Measurements from ENCODE around the gene CCDC28A. TPM values are rescaled to one million over a fixed set of nuclear protein-coding genes. Genes with fewer than 3 reads are reported as not detected.

Gene CCDC28A
- total RNA-seq, 4 donors from 2014 or later, result 4.6 to 8.4 (median 5.6) TPM

GRCh38 chr6:138782243-138782642 is 8.7 kb downstream of the CCDC28A start:
- Histone ChIP-seq H3K27ac (peak overlapping the region in 1 of 4 donors; percentile 4), H3K27me3 (no peaks in the 10 kb centered on the region), H3K4me1 (peaks cover 6 to 13% of the 10 kb centered on the region in 2 donors), H3K36me3 (peaks cover 0 to 52% of the 10 kb centered on the region in 2 donors), H3K4me3 (no peak overlapping the region), H3K9me3 (no peaks in the 10 kb centered on the region)
- TF ChIP-seq CTCF (IDR thresholded peaks at IDR 0.05 in 4 of 5, conservative IDR thresholded peaks at IDR 0.05 in 1 of 5), result no peak
- TF ChIP-seq POLR2A (IDR thresholded peaks at IDR 0.05), result no peak
- in situ Hi-C loops (cut with MboI; ENCODE audit: low sequenced_read_pairs in 4 of 4), result no loop called here
- DNase-seq, result no peak
- intact Hi-C loops (cut with DNase I; ENCODE audit: low total_unique reads), result no loop called here
- ATAC-seq, result no peak

- TF ChIP-seq CTCF (IDR thresholded peaks at IDR 0.05 in 4 of 5, conservative IDR thresholded peaks at IDR 0.05 in 1 of 5) (no peak), POLR2A (IDR thresholded peaks at IDR 0.05) (no peak)
- Histone ChIP-seq H3K9me3 (no peaks in the 10 kb centered on the region), H3K27ac (no peak overlapping the region), H3K27me3 (no peaks in the 10 kb centered on the region), H3K4me3 (no peak overlapping the region), H3K36me3 (peaks cover 0 to 67% of the 10 kb centered on the region in 2 donors), H3K4me1 (peaks cover 6 to 13% of the 10 kb centered on the region in 2 donors)
- DNase-seq (no peak), ATAC-seq (no peak)
- in situ Hi-C loops (cut with MboI; ENCODE audit: low sequenced_read_pairs in 4 of 4) (no loop called here), intact Hi-C loops (cut with DNase I; ENCODE audit: low total_unique reads) (no loop called here)
These were observed 11.5 kb downstream of the CCDC28A start for GRCh38 chr6:138785079-138785478.

GRCh38 chr6:138785980-138786379 is 12.4 kb downstream of the CCDC28A start:
- H3K36me3 ChIP-seq, result peaks cover 0 to 71% of the 10 kb centered on the region in 2 donors
- DNase-seq (no peak), ATAC-seq (no peak)
- H3K4me1 ChIP-seq, result peaks cover 6 to 13% of the 10 kb centered on the region in 2 donors
- intact Hi-C loops (cut with DNase I; ENCODE audit: low total_unique reads), result no loop called here
- no peaks in the 10 kb centered on the region for H3K27me3 ChIP-seq
- in situ Hi-C loops (cut with MboI; ENCODE audit: low sequenced_read_pairs in 4 of 4), result no loop called here
- TF ChIP-seq POLR2A (IDR thresholded peaks at IDR 0.05) (no peak), CTCF (IDR thresholded peaks at IDR 0.05 in 4 of 5, conservative IDR thresholded peaks at IDR 0.05 in 1 of 5) (no peak)
- H3K27ac ChIP-seq, result no peak overlapping the region
- no peak overlapping the region for H3K4me3 ChIP-seq
- no peaks in the 10 kb centered on the region for H3K9me3 ChIP-seq

- H3K27ac ChIP-seq, result no peak overlapping the region
- in situ Hi-C loops (cut with MboI; ENCODE audit: low sequenced_read_pairs in 4 of 4), result no loop called here
These were observed 13.6 kb downstream of the CCDC28A start for GRCh38 chr6:138787138-138787537.

More at GRCh38 chr6:138787138-138787537, 13.6 kb downstream of the CCDC28A start:
- intact Hi-C loops (cut with DNase I; ENCODE audit: low total_unique reads), result no loop called here
- H3K4me3 ChIP-seq, result no peak overlapping the region
- TF ChIP-seq POLR2A (IDR thresholded peaks at IDR 0.05) (no peak), CTCF (IDR thresholded peaks at IDR 0.05 in 4 of 5, conservative IDR thresholded peaks at IDR 0.05 in 1 of 5) (no peak)
- DNase-seq (no peak), ATAC-seq (no peak)
- peaks cover 6 to 13% of the 10 kb centered on the region in 2 donors for H3K4me1 ChIP-seq
- no peaks in the 10 kb centered on the region for H3K9me3 ChIP-seq
- H3K36me3 ChIP-seq, result peaks cover 0 to 71% of the 10 kb centered on the region in 2 donors
- H3K27me3 ChIP-seq, result no peaks in the 10 kb centered on the region
